Activated T-cell treated with anti-CD3 and anti-CD28 coated beads for 1 hour (primary cell): Measurements from ENCODE around the gene JMJD4.

Source experiments
- DNase-seq: peaks from one replicate; pipeline ENCODE4 v3.0.0-alpha.2; 2020; ENCODE audit warnings: low read depth

The JMJD4 gene

DNA sequence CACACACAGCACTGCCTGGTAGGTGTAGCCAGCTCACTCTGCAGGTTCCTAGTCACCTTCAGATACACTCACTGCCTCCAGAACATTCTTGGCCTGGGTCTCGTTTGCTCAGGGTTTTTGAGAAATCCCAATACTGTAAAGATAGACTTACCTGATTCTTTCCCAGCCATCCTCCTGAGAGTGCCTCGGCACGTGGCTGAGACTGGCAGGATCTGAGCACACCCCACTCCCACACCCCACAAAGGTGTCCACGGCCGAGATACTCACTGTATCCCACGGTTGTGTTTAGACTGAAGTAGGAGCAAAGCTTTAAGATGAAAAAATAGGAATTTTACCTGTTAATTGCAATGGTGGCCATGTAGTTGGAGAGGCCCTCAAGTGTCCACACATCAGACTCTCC lies 33.5 kb upstream of the JMJD4 start:
- no peak for DNase-seq

DNA sequence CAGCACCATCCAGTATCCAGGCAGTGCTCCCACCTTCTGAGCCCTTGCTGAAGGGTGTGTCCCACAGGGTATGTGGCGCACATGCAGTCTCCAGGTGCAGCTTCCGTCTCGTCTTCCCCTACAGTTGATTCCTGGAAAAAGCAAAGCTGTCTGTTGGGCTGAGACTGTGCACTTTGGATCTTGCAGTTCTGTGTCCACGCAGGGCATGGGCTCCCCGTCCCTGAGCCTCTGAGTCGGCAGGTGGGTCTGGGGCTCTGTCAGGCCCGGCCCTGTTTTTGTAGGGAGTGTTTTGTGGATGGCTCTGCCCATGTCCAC lies 33.0 kb upstream of the JMJD4 start:
- no peak for DNase-seq

DNA sequence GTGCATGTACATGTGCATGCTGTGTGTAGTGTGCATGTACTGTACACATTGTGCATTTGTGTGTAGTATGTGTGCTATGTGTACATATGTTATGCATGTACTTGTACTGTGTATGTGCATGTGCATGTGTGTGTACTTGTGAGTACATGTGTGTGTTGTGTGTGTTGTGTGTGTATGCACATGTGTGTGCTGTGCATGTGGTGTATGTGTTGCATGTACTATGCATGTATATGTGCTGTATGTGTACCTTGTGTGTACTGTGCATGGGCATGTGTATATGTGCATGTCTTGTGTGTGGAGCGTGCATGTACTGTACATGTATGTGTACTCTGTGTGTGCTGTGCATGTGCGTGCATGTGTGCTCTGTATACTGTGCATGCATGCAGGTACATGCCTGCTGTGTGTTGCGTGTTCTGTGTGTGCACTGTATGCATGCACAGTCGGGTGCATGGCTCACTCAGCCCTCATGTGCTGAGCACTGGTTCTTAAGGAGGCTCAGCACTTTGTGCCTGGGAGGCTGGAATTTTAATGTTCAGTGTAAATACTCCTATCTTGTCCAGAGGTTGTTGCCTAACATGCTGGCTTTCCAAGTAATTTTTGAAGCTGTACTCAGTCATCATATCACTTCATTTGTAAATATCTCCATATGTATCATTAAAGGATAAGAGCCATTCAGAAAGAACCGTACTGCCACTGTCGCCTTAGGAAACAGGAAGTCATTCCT lies 32.5 kb upstream of the JMJD4 start:
- DNase-seq: no peak

DNA sequence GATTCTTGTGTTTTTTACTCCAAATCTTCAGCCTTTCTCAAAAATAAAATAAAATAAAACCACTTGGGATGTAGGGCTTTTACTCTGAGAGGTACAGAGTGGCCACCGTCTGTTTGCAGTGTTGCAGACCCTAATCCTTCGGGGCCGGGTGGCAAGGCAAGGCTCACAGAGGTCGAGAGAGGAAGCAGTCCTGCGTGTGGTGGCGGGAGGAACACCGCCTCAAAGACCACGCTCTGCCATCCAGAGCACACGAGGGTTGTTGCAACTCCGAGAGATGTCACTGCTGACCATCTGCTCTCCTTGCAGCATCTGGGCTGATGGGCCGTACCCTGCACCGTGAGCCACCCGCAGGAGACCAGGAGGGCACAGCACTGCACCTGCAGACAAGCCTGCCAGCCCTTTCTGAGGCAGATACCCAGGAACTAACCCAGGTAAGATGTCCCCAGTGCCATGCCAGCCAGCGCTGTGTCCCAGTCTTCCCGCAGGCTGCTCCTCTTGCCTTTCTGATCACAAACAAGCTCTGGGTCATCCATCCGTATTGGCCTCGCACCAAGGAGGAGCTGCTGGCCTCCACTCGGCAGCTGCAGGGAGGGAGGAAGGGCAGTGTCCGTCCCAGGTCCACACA lies 31.7 kb upstream of the JMJD4 start:
- DNase-seq: no peak

DNA sequence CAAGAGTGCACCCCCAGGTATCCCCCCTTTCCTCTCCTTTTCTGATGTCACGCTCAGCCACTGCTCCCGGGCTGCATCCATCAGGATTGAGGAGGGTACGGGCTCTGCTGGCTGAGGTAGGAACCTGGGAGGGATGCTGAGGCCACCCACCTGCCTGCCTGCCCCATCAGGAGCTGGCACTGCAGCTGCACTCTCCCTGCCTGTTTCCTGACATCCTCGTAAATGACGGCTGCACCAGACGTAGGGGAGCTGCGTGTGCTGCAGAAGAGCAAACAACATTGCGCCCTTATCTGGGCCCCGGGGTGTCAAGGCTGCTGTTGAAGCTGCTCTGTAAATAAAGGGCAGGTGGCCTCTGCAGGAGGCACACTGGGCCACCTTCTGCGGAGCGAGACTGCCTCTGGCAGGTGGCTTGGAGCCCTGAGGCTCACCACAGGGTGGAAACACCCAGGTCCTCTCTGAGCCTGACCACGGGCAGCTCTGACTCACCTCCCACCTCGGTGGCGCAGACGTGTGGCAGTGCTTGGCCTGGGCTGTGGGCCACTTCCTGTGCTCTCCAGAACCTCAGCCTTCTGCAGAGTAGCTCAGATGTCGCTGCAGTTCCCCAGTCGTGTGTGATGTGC lies 31.0 kb upstream of the JMJD4 start:
- DNase-seq: peak; percentile 65

DNA sequence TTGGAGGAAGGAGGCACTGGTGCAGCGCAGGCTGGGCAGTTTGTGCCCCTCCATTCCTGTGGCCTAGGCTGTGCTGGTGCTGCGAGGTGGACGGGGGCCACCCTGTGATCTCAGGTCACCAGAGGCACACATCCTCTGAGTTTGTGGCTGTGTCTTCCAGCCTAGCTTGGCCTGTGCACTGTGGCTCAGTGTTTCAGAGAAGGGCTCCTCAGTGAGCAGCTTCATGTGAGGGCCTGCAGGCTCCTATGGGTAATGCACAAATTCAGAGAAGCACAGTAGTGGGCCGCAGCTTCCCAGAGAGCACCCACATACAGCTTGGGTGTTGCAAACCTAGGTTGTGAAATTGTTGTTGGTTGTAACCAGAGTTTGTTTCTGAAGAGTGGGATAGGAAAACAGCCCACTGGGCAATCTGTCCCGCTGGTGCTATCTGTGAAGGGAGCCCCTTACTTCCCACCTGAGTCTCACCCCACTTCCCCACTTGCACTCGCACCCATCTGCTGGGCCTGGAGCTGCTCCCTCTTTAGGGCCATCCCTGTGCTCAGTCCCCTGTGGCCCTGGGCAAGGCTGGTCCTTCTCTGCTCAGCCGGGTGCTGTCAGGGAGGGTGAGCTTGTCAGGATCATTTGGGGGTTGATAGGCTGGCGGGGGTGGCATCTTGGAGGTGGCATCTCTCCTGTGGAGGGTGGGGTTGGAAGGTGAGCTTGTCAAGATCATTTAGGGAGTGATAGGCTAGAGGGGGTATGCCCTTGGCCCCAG lies 30.3 kb upstream of the JMJD4 start:
- DNase-seq: no peak

DNA sequence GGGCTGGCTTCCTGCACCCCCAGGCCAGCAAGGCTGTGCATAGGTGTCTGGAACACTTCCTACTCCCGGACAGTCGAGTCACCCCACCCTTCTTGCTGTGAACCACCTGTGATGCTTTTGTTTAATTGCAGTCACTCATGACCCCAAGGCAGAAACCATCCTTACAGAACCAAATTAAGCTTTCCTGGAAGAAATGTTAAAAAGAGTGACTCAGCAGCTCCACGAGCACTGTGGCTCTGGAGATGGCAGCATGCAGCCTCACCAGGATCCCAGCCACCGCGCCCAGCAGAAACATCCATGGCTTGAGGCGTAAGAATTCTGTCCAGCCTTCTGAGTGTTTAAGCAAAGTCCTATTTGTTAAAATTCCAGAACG lies 28.9 kb upstream of the JMJD4 start:
- no peak for DNase-seq

DNA sequence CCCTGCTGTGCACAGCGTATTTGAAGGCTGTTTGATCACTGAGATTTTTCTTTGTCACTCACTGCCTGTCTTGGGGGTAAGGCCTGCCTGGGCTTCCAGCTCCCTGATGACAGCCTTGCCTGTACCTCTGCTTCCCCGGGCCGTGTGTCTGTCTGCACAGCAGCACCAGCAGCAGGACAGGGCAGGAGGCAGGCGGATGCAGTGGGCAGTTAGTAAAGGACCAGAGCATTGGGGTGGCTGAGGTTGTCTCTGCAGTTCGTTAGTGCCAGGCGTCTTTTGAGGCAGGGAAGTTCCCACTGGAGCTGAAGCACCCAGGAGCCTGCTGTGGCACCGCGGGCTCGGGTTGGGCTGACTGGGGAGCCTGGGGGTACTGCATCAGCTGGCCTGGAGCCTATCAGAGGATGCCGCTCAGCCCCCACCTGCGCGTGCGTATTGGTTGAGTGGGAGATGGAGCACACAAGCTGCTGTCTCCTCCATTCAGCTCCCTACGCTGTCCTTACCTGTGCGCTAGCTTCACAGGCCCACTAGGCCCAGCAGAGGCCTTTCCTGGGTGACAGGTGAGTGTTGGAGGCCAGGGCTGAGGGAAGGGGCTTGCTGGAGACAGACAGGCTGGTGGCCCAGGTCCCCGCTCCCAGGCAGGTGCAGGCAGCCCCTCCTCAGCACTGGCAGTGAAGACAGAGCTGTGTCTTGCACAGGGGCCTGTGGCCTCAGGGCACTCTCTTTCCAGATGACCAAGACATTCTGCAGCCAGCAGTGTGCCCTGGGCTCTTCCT lies 28.3 kb upstream of the JMJD4 start:
- DNase-seq: no peak

DNA sequence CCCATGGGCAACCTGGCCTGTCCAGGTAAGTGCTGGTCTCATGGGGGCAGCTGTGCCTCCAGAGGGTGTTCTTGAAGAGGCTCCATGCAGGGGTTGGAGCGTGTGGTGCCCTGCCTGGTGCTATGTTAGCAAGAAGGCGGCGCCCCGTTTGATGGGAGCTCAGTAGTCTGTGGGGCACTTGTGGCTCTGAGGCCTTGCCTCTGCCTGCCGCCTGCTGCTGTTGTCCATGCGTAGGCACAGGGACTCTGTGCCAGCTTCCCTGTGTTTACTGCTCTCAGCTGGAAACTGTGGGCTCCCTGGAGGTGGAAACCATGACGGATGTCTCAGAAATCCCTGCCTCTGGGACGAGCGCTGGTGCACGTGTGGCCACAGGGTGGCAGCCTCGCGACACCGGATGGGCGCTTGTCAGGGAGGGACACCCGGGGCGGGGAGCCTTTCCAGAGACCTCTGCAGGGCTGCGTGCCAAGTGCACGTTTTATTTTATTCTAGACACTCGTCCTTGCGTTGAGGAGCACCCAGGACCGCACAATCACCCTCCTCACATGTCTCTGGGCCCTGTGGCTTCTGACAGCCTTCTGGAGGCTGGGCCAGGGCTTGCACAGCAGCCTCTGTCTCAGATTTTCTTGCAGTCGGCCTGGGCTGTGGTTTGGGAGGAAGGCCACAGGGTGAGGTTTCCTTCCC lies 27.3 kb upstream of the JMJD4 start:
- DNase-seq: peak; percentile 82

DNA sequence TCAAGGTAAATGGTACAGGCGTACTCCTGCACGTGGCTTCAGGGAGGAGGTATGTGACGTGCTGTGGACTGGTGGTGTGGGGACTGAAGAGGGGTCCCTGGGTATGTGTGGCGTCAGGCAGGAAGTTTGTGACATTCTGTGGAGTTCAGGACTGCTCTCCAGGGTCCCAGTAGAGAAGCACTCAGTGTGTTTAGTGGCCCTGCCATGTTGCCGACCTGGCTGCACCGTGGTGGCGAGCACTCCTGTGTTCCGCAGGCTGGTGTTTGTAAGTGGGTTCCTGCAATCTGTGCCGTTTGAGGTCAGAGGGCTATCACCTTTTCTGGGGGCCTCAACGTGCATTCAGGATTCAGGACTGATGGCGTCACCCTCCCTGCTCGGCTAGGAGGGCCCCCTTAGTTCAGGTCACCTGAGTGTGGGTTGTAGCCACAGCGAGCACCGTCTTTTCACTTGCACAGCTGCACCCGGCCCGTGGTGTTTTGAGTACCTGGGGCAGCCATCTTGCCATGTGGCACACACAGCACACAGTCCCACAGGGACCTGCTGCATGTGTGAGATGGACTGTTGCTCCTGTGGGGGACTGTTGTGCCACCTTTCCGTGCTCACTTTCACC lies 26.6 kb upstream of the JMJD4 start:
- DNase-seq: no peak

DNA sequence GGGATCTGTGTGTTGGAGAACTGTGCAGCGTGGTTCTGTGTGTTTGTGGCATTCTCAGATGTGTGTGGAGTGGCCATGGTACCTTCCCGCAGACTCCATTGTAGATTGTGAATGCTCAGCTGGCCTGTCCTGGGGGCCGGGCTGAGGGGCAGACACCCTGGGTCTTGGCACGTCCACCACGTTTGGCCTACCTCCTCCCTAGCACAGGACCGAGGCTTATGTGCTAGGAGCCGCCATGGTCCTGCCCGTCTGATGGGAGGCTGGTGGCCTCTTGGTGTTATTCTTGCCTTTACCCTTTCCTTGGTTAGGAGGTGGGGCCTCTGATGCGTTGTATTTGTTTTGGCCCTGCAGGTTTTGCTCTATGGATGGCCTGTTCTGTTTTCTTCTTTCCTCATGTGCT lies 25.3 kb upstream of the JMJD4 start:
- no peak for DNase-seq

DNA sequence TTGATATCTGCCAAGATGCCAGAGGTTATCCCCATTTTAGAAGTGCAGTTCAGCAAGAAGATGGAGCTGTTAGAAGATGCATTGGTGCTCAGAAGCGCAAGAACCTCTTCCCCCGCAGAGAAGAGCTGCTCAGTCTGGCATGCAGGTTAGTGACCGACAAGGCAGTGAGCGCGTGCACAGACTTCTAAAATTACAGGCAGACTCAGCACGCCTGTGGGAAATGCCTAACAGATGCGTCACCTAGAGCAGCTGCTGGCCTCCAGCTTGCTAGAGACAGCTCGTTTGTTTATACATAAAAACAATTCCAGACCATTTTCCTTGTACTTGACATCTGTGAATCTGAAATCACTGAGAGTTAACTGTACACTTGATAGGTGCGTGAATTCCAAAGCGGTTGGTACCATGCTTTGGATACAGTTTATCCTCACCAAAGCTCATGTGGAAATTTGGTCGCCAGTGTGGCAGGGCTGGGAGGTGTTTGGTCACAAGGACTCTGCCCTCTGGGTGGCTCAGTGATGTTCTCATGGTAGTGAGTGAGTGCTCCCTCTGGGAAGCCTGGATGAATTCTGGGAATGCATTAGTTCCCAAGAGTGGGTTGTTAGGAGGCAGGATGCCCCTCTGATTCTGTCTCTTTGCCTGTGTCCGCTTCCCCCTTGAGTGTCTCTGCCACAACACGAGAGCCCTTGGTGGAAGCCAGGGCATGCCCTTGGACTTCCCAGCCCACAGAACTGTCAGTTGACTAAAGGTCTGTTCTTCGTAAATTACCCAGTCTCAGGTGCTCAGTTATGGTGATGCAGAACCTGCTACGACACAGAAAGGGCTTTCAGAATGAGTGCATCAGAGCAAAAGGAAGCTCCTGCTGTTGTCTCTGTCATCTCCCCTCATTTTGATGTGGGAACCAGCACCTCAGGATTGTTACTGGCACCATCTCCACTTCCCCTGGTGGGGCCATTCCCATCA lies 24.5 kb upstream of the JMJD4 start:
- no peak for DNase-seq

DNA sequence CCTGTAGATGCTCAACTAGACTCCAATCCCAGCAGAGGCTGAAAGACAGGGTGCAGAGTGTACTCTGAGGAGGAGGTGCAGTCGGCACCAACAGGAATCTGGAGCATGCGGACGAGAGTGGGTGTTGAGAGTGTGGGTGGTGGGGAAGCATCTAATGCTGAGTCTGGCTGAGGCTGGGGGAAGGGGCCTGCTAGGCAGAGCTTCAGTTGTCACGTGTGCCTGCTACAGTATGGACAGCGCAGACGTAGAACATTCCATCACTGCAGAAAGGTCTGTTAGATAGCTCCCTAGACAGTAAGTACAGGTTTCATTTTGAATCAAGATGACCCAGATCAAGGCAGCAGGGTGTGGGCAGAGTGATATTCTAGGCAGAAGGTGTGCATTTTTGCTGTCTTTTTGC lies 23.3 kb upstream of the JMJD4 start:
- no peak for DNase-seq

DNA sequence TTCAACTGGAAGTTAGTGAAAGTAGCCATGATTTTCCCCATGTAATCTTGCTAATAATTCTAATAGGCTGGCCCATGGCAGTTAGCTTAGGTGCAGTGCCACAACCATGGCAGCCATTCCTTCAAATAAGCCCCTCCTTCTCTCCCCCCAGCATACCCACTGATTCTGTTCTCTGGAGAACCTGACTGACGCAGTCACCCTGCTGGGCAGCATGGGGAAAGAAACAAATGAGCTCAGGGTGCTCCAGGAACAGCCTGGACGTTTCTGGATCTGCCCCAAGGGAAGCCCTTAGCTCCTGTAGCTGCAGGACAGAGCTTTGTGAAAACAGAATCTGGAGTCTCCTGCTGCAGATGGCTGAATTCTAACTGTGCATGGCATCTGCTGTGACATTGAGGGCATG lies 22.7 kb upstream of the JMJD4 start:
- no peak for DNase-seq

DNA sequence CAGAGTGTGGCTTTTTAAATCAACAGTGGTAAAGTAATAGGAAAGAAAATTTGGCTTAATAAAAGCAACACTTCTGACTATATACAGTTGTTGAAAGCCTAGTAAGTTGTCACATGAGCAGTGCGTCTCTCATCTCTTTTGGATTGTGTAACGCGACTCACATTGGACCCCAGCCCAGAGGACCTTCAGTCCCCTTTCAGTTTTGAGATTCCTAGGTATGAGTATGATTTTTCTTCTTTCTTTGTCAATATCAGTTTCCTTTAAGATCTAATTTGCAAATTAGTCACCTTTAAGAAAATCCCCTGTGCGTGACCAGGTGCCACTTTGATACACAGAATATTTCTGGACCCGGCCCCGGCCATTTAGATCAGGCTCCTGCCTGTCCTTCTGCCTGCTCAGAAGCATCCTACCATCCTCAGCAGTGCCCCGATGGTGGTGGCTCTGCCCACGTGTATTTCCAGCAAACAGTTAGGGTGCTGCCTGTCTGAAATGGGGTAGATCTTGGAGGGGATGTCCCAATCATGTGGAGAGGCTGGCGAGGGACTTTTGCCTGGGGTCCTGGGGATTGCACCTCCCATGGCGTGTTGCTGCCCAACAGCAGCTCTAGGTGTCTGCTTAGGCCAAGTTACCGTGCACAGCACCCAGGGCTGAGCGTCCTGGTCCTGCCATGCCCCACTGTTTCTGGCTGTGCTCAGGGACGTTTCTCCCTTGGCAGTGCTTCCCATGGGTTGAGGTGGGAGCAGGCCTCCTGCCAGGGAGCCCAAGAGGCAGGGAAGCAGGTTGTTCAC lies 21.3 kb upstream of the JMJD4 start:
- DNase-seq: no peak

DNA sequence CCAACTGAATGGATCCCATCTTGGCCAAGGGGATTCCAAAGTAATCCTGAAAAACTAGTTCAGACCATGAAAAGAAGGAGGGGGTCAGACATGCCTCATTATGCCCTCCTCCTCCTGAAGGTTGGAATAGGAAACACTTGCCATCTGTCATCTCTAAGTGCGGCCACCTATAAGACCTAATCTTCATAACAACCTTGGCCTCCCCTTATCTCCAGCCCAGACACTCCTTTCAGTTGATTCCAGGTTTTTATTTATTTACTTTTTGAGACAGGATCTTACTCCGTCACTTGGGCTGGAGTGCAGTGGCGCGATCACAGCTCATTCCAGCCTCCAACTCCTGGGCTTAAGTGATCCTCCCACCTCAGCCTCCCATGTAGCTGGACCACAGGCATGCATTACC lies 19.9 kb upstream of the JMJD4 start:
- no peak for DNase-seq

DNA sequence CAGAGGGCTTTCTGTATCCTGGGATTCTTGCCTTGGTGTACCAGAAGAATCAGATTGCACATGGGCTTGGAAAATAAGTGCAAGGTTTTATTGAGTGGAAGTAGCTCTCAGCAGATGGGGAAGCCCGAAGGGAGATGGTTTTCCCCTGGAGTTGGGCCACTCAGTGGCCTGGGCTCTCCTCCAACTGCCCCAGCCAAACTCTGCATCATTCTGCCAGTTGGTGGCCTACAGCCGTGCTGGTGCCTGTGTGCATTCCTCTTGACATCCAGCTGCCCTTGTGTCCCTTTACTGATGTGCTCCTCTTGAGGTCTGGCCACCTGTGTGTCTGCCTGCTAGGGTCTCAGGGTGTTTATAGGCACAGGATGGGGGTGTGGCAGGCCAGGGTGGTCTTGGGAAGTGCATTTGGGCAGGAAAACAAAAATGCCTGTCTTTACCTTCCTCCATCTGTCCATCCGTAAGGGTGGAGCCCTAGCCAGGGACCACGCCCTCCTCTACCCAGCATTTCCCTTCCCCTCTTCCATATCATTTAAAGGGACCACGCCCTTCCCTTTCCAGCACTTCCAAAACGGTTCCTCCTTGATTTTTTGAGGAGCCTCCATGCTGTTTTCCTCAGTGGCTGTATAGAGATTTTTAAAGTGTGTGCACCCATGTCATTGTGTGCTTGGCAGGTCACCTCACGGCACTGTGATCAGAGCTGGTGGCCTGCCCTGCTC lies 19.1 kb upstream of the JMJD4 start:
- DNase-seq: no peak

DNA sequence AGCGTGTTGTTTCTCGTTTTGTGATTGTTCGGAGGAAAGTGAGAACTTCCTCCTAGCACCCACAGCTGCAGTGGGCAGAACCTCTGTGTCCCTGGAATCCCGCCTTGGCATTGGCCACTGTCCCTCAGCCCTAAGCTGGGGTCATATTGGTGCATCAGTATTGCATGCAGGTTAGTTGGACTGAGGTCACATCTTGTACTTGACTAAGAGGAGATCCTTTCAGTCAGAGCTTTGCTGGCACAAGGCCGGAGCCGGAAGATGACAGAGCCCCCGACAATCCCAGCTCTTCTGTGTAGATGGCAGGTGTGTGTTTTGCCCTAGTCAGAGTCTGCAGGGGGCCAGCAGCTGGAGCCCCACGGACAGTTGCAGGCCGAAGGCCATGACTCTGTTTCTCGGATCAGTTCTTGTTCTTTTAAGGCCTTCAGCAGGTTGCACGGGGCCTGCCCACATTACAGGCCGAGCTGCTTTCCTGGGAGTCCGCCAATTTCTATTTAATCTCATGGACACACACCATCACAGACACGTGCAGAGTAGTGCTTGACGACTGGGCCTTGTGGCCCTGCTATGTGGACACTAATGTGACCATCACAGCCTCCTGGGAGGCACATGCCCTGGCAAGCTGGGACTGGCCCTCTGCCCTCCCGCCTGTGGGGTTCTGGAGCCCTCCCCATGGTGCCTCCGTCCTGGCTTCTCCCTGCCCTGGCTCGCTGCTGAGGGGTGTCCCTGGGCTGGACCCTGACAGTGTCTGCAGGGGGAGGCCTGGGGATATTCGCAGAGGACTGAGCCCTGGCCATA lies 15.0 kb upstream of the JMJD4 start:
- DNase-seq: no peak
